ENCODE results near the gene IMMT.

The IMMT gene

DNA sequence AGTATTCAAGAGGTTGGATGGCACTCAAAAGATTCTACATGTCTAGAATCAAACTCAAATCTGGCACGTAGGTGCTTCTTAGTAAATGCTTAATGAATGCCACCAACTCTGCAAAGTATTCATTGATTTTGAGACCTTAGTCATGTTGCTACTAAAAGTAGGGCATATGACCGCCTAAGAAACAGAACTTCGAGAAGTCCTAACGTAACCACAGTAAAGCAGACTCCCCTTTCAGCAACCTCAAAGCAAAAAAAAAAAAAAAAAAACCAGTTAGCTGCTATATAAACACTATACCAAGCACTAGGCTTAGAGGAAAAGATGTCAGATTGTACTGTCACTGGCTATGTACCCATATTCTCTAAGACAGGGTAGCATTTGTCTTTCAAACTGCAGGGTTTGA lies 55.3 kb downstream of the IMMT start:
- no peak for DNase-seq

DNA sequence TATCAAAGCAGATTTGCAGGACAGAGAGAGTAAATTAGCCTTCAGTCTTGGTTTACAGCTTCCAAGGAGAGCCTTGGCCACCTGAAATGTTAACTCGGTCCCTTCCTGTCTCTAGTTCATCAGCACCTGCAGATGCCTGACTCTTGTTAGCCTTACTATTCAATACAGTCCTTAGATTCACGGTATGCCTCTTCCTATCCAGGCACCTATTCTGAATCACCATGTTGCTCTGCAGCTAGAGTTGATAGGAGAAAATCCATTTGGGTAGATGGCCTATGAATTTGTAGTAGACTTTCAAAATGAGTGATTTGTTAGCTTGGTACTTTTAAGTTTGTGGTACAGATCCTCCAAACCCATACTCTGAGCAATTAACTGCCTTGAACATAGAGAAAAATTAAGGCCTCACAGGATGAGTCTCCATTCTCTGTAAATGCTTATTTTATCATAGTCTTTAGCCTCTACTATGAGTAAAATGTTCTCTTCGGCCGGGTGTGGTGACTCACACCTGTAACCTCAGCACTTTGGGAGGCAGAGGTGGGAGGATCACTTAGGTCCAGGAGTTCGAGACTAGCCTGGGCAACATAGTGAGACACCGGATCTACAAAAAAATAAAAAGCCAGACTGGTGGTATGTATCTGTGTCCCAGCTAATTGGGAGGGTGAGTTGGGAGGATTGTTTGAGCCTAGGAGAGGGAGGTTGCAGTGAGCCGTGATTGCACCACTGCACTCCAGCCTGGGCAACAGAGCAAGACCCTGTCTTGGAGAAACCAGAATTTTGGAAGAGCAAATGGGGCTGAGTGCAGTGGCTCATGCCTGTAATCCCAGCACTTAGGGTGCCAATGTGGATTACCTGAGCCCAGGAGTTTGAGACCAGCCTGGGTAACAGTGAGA lies 56.3 kb downstream of the IMMT start:
- no peak for DNase-seq

DNA sequence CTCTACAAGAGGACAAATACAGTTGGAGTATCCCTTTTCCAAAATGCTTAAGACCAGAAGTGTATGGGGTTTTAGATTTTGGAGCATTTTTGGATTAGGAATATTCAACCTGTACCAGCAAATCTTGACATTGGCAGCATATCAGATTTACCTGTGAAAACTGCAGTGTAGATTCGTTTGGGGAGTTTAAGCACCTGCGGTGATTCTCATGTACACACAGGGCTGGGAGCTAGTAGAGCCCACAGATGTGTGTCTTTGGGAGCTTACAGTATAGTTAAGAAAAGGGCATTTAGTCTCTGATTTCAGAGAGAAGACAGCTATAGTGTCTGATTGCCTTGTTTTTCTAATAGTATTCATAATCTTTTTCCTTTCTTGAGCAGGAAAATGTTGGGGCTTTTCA lies 59.1 kb downstream of the IMMT start:
- no peak for DNase-seq

GRCh38 chr2:86135653-86136052 lies 59.6 kb downstream of the IMMT start:
- no peak for DNase-seq

GRCh38 chr2:86134709-86135108 lies 60.6 kb downstream of the IMMT start:
- DNase-seq: no peak

DNA sequence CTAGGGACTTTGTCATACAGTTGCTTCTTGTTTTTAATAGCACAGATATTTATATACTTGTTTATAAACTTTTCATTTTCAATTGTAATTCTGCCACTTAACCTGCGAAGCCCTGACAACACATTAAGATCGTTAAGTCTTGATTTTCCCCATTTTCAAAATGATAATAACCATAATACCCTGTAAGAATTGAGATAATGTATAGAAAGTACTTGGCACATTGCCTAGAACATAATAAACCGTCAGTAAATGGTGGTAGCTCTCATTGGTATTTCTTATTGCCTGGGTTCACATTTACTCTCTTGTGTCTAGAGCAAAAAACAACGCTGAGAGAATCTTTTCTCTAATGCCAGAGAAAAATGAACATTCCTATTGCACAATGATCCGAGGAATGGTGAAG lies 70.6 kb downstream of the IMMT start:
- DNase-seq: no peak

- no peak for DNase-seq
Measured at GRCh38 chr2:86123328-86123925, 71.8 kb downstream of the IMMT start.

DNA sequence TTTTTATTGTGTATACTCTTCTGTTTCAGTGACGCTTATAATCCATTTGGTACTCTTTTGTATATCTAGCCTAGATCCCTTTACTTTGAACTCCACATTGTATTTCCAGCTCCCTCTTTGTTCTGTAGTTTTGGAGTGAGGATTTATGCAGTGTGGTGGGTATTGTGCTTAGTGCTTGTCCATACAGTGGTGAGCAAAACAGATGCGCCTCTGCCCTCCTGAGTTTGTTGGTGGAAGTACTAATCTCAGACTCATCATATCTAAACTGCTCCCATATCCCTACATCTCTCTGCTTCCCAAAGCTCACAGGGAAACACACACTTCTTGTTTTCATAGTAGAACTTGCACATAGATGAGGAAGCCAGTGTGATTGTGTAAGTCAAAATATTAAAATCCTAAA lies 77.1 kb downstream of the IMMT start:
- no peak for DNase-seq

GRCh38 chr2:86107031-86107430 lies 88.2 kb downstream of the IMMT start:
- DNase-seq: no peak

DNA sequence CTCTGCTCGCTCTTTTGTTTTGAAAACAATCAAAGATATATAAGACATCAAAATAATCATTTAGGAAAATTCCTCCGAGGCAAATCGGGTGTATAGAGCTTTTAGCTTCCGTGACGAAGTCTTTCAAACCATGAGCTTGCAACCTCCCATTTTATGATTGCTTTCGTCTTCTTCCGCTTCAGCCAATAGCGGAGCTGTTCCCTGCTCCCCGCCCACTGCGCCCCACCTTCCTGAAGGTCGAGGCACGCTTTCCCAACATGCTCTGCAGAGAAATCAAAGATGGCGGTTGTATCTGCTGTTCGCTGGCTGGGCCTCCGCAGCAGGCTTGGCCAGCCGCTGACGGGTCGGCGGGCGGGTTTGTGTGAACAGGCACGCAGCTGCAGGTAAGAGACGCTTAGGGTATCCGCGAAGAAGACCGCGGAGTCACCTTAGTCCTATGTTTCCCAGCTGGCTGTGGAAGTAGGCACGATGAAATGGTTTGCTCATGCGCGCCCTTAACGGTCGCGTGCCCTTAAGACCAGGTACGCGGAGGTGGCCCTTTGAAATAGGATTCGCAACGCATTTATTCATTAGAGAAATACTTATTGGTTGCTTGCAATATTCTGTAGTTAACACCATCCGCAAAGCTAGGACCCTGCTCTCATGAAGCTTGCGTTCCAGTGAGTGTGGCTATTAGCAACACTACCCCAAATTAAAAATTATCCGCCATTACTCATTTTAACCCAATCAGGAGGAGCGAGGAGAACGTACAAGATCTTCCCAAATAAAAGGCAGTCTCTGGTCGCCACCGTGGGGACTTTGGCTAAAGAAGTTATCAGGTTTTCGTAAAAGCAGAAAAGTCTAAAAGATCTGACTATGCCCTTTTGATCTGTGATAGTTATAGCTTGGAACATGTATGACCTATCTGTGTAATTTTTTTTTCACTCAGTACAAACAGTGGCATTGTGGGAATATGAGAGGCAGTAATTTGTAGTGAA lies 89.0 kb downstream of the IMMT start, which contains the start of gene PTCD3:
Gene PTCD3, plus strand, starts transcription at position 267 of the 977 bp plus-strand sequence. Its CDS starts 13 bp downstream, at position 280.
- DNase-seq: peak; percentile 91

GRCh38 chr2:86105252-86105968 lies 89.9 kb downstream of the IMMT start, which contains the start of gene POLR1A:
TSS of gene POLR1A (minus strand) at chr2:86105886. CDS start at chr2:86105776, 110 bp downstream.
- DNase-seq: peak; percentile 77

GRCh38 chr2:86102157-86102556 lies 93.1 kb downstream of the IMMT start:
- no peak for DNase-seq

DNA sequence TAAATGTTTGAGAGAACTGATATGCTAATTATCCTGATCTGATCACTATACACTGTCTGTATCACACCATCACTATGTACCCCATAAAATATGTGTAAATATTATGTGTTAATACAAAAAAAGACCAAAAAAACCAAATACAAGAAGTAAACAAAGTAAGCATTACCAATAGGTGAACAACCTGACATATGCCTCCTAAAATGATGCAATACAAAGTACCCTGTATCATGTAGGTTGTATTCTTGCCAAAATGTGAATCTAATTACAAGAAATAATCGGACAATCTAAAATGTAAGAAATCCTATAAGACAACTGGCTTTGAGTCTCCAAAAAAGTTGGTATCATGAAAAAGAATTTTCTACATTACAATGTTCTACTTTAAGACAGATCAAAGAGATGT lies 97.3 kb downstream of the IMMT start:
- DNase-seq: no peak

GRCh38 chr2:86097114-86097896 lies 98.0 kb downstream of the IMMT start:
- no peak for DNase-seq

DNA sequence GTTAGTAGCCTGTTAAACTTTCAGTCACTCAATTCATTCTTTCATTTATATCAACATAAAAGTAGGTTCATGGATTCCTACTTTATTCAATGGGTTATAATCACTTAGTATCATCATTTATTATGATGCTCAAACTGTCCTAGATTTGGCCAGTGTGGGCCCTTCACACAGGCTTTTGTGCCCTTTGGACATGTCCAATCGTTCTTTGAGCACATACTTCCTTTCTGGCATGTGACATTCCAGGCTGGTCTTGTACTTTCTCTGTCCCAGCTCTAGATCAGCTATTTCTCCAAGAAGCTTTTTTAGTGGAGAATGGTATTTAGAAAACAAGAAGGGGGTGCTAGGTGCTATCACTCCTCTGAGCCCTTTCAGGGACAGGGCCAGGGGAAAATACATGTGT lies 101.0 kb downstream of the IMMT start:
- DNase-seq: no peak
